Upper lobe of left lung (tissue), 6 donors: ENCODE measurements around the gene ADAM15. TPM values are rescaled to one million over a fixed set of nuclear protein-coding genes. Genes with fewer than 3 reads are reported as not detected.

Experiments used
- ATAC-seq, 2 donors: fragments of 200-7000 bp; cut with Tn5 transposase; one replicate each; pipeline ENCODE4 v1.9.1; 2022; ENCODE audit warnings: mild to moderate bottlenecking in 2 of 2, moderate library complexity in 2 of 2; ENCODE audit not compliant: low FRiP score in 2 of 2
- DNase-seq, 2 donors: peaks; one replicate each; pipeline ENCODE4 v3.0.0-alpha.2; 2019 to 2020
- H3K27ac ChIP-seq, 4 donors: fragments of 200-600 bp; sonication (generic); one replicate each; pipeline ENCODE4 v1.5.1; 2016 to 2019
- H3K27me3 ChIP-seq, 4 donors: fragments of 200-600 bp; sonication (generic); one replicate each; pipeline ENCODE4 v1.5.1; 2017 to 2019
- H3K36me3 ChIP-seq, 4 donors: fragments of 200-600 bp; sonication (generic); one replicate each; pipeline ENCODE4 v1.5.1; 2016 to 2019
- H3K4me1 ChIP-seq, 4 donors: fragments of 200-600 bp; sonication (generic); one replicate each; pipeline ENCODE4 v1.5.1; 2018 to 2019
- H3K4me3 ChIP-seq, 4 donors: fragments of 200-600 bp; sonication (generic); one replicate each; pipeline ENCODE4 v1.5.1; 2017 to 2019; ENCODE audit warnings: mild to moderate bottlenecking in 2 of 4, moderate library complexity in 1 of 4
- H3K9me3 ChIP-seq, 4 donors: fragments of 200-600 bp; sonication (generic); one replicate each; pipeline ENCODE4 v1.5.1; 2018 to 2019
- EP300 ChIP-seq, 4 donors: sonication (generic); formaldehyde crosslinking; IDR thresholded peaks; one replicate each; pipeline ENCODE4 v1.5.1; 2017; ENCODE audit warnings: antibody characterized with exemption in 4 of 4, control low read depth in 2 of 4
- POLR2A ChIP-seq, 4 donors: fragments of 450-650 bp; IDR thresholded peaks; one replicate each; pipeline ENCODE4 v1.5.1; 2016 to 2017; ENCODE audit warnings: antibody characterized with exemption in 4 of 4, mild to moderate bottlenecking in 2 of 4
- POLR2AphosphoS5 ChIP-seq, 2 donors: sonication (generic); formaldehyde crosslinking; IDR thresholded peaks; one replicate each; pipeline ENCODE4 v1.5.1; 2017; ENCODE audit warnings: antibody characterized with exemption in 2 of 2
- WGBS, 2 donors: methylation state at CpG; one replicate each; pipeline ENCODE4 v1.1.5; 2017 to 2018; 5-methylcytosine and 5-hydroxymethylcytosine counted together
- total RNA-seq, 6 donors: library from RNA; depleted of rRNA in 4 of 6; stranded (reverse); fragments of >200 nt in 4 of 6; gene quantifications; one replicate each; pipeline versions ENCODE4 v1.1.0 to v1.2.1, GENCODE V29; 2016 to 2021
- TF ChIP-seq, protein P1 (sequence below), 6 experiments: fragments of 450-650 bp in 4 of 6; fragments of 200-600 bp in 2 of 6; sonication (generic) in 2 of 6; IDR thresholded peaks; one replicate each; pipeline ENCODE4 v1.5.1; 2016 to 2019; ENCODE audit warnings: antibody characterized with exemption in 6 of 6
- donor health status: DM: no; HTN: no; CAD: no; lungs with moderate emphysema.
- donor health status: DM: no; HTN: yes; CAD: no; lungs with severe emphysema.

Gene ADAM15
- total RNA-seq, 6 donors from 2014 or later: 52.1 to 246 (median 106) TPM

DNA sequence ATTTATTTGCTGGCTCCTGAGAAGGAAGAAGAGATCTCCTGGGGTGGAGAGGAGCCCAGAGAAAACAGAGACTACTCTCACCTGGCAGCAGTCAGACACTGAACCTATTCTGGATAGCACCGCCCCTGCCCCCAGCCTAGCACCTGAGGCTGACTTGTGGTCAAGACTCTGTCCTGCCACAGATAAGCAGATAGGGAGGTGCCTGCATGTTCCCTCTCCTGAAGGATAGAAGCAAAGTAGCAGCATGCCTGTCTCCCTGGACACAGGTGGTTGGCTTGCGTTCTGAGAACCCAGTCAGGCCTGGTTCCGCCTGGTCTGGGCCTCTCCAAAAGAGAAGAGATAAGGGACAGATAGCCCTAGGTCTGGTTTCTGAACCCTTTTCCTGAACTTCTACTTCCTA is 26.2 kb downstream of the ADAM15 start:
- WGBS, 2 donors: 93 to 100% methylated on average over 3 of the region's 3 CpGs
- H3K4me3 ChIP-seq: no peak overlapping the region
- no peak for TF ChIP-seq POLR2AphosphoS5 (IDR thresholded peaks at IDR 0.05)
- TF ChIP-seq, protein P1, sequence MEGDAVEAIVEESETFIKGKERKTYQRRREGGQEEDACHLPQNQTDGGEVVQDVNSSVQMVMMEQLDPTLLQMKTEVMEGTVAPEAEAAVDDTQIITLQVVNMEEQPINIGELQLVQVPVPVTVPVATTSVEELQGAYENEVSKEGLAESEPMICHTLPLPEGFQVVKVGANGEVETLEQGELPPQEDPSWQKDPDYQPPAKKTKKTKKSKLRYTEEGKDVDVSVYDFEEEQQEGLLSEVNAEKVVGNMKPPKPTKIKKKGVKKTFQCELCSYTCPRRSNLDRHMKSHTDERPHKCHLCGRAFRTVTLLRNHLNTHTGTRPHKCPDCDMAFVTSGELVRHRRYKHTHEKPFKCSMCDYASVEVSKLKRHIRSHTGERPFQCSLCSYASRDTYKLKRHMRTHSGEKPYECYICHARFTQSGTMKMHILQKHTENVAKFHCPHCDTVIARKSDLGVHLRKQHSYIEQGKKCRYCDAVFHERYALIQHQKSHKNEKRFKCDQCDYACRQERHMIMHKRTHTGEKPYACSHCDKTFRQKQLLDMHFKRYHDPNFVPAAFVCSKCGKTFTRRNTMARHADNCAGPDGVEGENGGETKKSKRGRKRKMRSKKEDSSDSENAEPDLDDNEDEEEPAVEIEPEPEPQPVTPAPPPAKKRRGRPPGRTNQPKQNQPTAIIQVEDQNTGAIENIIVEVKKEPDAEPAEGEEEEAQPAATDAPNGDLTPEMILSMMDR (IDR thresholded peaks at IDR 0.05): no peak
- no peak for TF ChIP-seq POLR2A (IDR thresholded peaks at IDR 0.05)
- no peak for TF ChIP-seq EP300 (IDR thresholded peaks at IDR 0.05)
- DNase-seq (no peak), ATAC-seq (no peak)
- H3K4me1 ChIP-seq: peaks cover 39 to 41% (median 40%) of the 10 kb centered on the region in 4 donors
- no peaks in the 10 kb centered on the region for H3K36me3 ChIP-seq
- H3K27me3 ChIP-seq: peaks cover 8 to 40% (median 32%) of the 10 kb centered on the region in 4 donors
- no peaks in the 10 kb centered on the region for H3K9me3 ChIP-seq
- H3K27ac ChIP-seq: no peak overlapping the region

DNA sequence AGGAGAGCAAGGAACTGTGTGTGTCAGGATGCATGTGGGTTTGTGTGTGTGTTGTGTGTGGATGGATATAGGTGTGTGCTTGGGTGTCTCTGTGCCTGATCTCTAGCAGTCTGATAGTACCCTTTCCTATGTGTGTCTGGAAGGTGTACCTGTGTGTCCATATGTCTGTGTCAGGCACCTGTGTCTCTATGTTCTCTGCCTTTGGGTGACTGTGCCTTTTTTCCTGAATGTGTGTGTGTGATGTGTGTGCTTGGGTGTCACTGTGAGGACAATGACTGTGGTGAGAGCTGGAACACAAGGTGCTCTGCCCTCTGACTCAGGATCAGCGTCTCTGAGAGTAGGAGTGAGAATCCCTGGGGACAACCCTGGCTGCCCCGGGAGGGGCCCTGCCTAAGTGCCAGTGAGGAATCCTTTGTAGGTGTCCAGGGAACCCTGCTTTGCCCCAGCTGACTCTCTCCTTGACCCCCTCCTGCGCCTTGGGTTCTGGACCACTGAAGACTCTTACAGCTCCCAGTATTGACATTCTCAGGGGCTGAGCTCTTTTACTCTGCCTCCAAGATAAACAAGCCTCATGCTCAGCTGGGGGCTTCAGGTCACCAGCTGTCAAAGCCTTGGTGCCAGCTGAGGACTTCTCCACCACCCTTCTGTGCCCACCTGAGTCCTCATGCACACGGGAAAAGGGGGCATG is 26.8 kb downstream of the ADAM15 start:
- WGBS, 2 donors: 75 to 100% methylated on average over 1 to 4 of the region's 4 CpGs
- peaks cover 9 to 46% (median 37%) of the 10 kb centered on the region in 4 donors for H3K27me3 ChIP-seq
- DNase-seq (no peak), ATAC-seq (no peak)
- no peaks in the 10 kb centered on the region for H3K9me3 ChIP-seq
- H3K4me1 ChIP-seq: peaks cover 45 to 46% (median 46%) of the 10 kb centered on the region in 4 donors
- H3K36me3 ChIP-seq: no peaks in the 10 kb centered on the region
- TF ChIP-seq POLR2AphosphoS5 (IDR thresholded peaks at IDR 0.05) (no peak), POLR2A (IDR thresholded peaks at IDR 0.05) (no peak), EP300 (IDR thresholded peaks at IDR 0.05) (no peak)
- peak overlapping the region in 1 of 4 donors; percentile 52 for H3K4me3 ChIP-seq
- no peak overlapping the region for H3K27ac ChIP-seq

DNA sequence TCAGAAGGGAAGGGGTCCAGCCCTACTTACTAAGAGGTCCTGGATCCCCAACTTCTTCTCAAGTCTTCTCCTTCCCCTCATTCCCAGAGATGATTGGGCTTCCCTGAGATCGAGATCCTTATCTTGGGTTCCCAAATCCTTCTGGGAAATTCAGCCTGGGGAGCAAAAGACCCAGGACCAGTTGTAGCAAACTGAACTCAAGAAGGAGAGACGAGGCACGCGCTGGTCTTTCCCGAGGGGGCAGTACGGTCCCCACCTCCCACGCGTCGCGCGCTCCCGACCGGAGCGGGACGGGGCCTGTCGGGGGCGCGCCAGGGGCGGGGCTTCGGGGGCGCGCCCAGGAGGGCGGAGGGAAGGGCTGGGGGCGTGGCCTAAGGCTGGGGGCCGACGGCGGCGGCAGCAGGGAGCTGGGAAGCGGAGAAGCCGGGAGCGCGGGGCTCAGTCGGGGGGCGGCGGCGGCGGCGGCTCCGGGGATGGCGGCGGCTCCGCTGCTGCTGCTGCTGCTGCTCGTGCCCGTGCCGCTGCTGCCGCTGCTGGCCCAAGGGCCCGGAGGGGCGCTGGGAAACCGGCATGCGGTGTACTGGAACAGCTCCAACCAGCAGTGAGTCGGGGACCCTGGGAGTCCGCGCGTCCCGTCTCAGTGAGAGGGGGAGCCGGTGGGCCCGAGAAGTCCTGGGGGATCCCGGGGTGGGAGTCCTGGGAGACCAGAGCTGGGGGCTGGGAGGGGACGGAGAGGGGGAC is 27.5 kb downstream of the ADAM15 start, which contains the start of gene EFNA3:
EFNA3 (plus strand) TSS at position 369 of the 741 bp plus-strand sequence; CDS start at position 474, 105 bp downstream.
- peak within 1 kb of the TSS in 3 of 4 donors; percentile 39 to 52 (median 52) for H3K4me3 ChIP-seq
- no peak for TF ChIP-seq POLR2AphosphoS5 (IDR thresholded peaks at IDR 0.05)
- TF ChIP-seq, protein P1 (IDR thresholded peaks at IDR 0.05): no peak
- no peaks in the 10 kb centered on the region for H3K36me3 ChIP-seq
- WGBS, 2 donors: 4% methylated on average over 21 of the region's 59 CpGs; no CpG with 5 or more reads in 1 of the 2 donors
- peak; percentile 66 to 95 for DNase-seq
- H3K27me3 ChIP-seq: peaks cover 9 to 53% (median 43%) of the 10 kb centered on the region in 4 donors
- H3K27ac ChIP-seq: no peak within 1 kb of the TSS
- peaks cover 45 to 52% (median 49%) of the 10 kb centered on the region in 4 donors for H3K4me1 ChIP-seq
- peak; percentile 64 to 89 for ATAC-seq
- no peaks in the 10 kb centered on the region for H3K9me3 ChIP-seq

DNA sequence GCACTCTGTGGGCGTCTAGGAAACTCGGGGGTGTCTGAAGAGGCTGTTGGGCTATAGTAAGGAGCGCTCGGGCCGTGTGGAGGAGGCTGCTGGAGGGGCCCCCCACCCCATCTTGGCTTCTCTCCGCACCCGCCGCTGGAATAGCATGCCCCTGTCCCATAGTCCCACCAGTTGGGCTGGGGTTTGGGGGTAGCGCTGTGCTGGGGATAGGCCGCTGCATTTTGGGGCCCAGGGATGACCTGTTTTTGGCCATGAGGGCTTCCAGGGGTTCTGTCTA is 28.0 kb downstream of the ADAM15 start:
- no peak for DNase-seq

More for the DNA sequence above, 28.0 kb downstream of the ADAM15 start:
- 6% methylated on average over 10 of the region's 10 CpGs; no CpG with 5 or more reads in 1 of the 2 donors for WGBS, 2 donors
- no peak for ATAC-seq
- H3K36me3 ChIP-seq: no peaks in the 10 kb centered on the region
- H3K27me3 ChIP-seq: peaks cover 9 to 58% (median 45%) of the 10 kb centered on the region in 4 donors
- H3K4me3 ChIP-seq: peak overlapping the region in 3 of 4 donors; percentile 39 to 52 (median 52)
- H3K4me1 ChIP-seq: peaks cover 46 to 55% (median 51%) of the 10 kb centered on the region in 4 donors
- TF ChIP-seq EP300 (IDR thresholded peaks at IDR 0.05) (no peak), POLR2A (IDR thresholded peaks at IDR 0.05) (no peak), POLR2AphosphoS5 (IDR thresholded peaks at IDR 0.05) (no peak)
- TF ChIP-seq, protein P1 (IDR thresholded peaks at IDR 0.05): no peak
- no peak overlapping the region for H3K27ac ChIP-seq
- no peaks in the 10 kb centered on the region for H3K9me3 ChIP-seq
